SH-SY5Y (cell line): Measurements from ENCODE around the gene TSEN15.

Experiments used
- GATA2 ChIP-seq: IDR thresholded peaks from 2 replicates; pipeline ENCODE4 v1.6.1; 2011; ENCODE audit warnings: mild to moderate bottlenecking, low read depth, low read length
- GATA3 ChIP-seq: IDR thresholded peaks from 2 replicates; pipeline ENCODE4 v1.6.1; 2011; ENCODE audit warnings: low read depth, mild to moderate bottlenecking, low read length, moderate library complexity

Gene TSEN15

GRCh38 chr1:184037849-184038591 lies 13.5 kb upstream of the TSEN15 start:
- no peak for TF ChIP-seq GATA2
- no peak for TF ChIP-seq GATA3

- TF ChIP-seq GATA2 (no peak), GATA3 (no peak)
Observed at GRCh38 chr1:184039126-184039525, 12.4 kb upstream of the TSEN15 start.

GRCh38 chr1:184041731-184042130 lies 9.8 kb upstream of the TSEN15 start:
- TF ChIP-seq GATA3, result no peak
- TF ChIP-seq GATA2, result no peak

GRCh38 chr1:184044603-184045376 lies 6.7 kb upstream of the TSEN15 start:
- TF ChIP-seq GATA2 (peak; percentile 53; the same call in 1 of the 2 replicates), GATA3 (peak; percentile 69)

GRCh38 chr1:184048561-184049240 lies 2.8 kb upstream of the TSEN15 start:
- TF ChIP-seq GATA3 (no peak), GATA2 (no peak)

- no peak for TF ChIP-seq GATA3
- TF ChIP-seq GATA2, result no peak
Observed at GRCh38 chr1:184049291-184049690, 2.2 kb upstream of the TSEN15 start.

GRCh38 chr1:184049836-184050468 lies 1.6 kb upstream of the TSEN15 start:
- TF ChIP-seq GATA2 (no peak), GATA3 (no peak)

- TF ChIP-seq GATA2, result no peak
- no peak for TF ChIP-seq GATA3
Observed at GRCh38 chr1:184050636-184051035, 894 bp upstream of the TSEN15 start.

GRCh38 chr1:184051138-184051484 lies 419 bp upstream of the TSEN15 start:
- TF ChIP-seq GATA3, result no peak
- TF ChIP-seq GATA2, result no peak

- TF ChIP-seq GATA2 (0 out of 2 replicates have a peak, but pooled peaks have one; percentile 17), GATA3 (0 out of 2 replicates have a peak, but pooled peaks have one; percentile 28)
Observed at GRCh38 chr1:184052194-184052559, 647 bp downstream of the TSEN15 start.

- no peak for TF ChIP-seq GATA3
- no peak for TF ChIP-seq GATA2
Observed at GRCh38 chr1:184052750-184053149, 1.2 kb downstream of the TSEN15 start.

- TF ChIP-seq GATA2 (no peak), GATA3 (no peak)
Observed at GRCh38 chr1:184053881-184054280, 2.4 kb downstream of the TSEN15 start.

- no peak for TF ChIP-seq GATA2
- TF ChIP-seq GATA3, result no peak
Observed at GRCh38 chr1:184056921-184057555, 5.5 kb downstream of the TSEN15 start.
